NCI-H748 treated with DMSO at 0.1 percent for 48 hours (cell line): ENCODE measurements around the gene GLIS2.
"Not testable (repeated sequence)": the region's sequence is repeated elsewhere in the genome, so short reads cannot be mapped to it uniquely, and the experiment has no call there.

Source experiments
- DNase-seq: peaks from one replicate; lab custom pipeline; 2025; lab: John Stamatoyannopoulos, UW

Gene GLIS2

DNA sequence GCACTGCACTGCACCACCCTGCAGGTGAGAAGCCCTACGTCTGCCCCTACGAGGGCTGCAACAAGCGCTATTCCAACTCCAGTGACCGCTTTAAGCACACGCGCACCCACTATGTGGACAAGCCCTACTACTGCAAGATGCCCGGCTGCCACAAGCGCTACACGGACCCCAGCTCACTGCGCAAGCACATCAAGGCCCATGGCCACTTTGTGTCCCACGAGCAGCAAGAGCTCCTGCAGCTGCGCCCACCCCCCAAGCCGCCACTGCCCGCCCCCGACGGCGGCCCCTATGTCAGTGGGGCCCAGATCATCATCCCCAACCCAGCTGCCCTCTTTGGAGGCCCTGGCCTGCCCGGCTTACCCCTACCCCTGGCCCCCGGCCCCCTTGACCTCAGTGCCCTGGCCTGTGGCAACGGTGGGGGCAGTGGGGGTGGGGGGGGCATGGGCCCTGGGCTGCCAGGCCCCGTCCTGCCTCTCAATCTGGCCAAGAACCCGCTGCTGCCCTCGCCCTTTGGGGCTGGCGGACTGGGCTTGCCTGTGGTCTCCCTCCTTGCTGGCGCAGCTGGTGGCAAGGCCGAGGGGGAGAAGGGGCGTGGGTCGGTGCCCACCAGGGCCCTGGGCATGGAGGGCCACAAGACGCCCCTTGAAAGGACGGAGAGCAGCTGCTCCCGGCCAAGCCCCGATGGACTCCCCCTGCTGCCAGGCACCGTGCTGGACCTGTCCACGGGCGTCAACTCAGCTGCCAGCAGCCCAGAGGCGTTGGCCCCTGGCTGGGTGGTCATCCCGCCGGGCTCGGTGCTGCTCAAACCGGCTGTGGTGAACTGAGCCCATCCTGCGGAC lies 21.1 kb downstream of the GLIS2 start:
- DNase-seq: no peak

GRCh38 chr16:4337540-4338088 lies 21.7 kb downstream of the GLIS2 start:
- no peak for DNase-seq

- DNase-seq: no peak
Observed at GRCh38 chr16:4338125-4338582, 22.3 kb downstream of the GLIS2 start.

DNA sequence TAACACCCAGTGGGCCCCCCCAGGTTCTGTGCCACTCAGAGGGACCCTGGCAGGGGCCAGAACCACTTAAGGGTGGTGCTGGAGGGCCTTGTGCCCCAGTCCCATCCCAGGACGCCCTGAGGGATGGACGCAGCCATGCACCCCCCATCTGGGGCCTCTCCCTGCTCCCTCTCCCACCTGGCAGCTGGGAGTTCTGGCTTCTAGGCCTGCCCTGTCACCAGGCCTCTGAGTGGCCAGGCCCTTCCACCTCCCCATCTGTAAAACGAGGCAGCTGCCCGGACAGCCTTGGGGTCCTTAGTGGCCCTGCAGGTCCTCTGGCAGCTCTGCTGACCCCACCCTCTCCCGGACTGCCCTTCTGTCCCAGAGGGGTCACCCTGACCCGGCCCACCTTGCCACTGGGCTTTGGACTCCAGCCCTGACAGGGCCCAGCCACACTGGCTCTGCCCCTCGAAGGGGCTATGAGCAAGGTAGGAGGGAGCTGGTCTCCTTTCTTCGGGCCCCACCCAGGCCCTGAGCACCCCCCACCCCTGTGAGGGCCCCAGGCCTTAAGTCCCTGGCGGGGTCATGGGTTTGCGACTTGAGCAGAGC lies 22.9 kb downstream of the GLIS2 start:
- no peak for DNase-seq

- no peak for DNase-seq
Observed at GRCh38 chr16:4339455-4339854, 23.6 kb downstream of the GLIS2 start.

DNA sequence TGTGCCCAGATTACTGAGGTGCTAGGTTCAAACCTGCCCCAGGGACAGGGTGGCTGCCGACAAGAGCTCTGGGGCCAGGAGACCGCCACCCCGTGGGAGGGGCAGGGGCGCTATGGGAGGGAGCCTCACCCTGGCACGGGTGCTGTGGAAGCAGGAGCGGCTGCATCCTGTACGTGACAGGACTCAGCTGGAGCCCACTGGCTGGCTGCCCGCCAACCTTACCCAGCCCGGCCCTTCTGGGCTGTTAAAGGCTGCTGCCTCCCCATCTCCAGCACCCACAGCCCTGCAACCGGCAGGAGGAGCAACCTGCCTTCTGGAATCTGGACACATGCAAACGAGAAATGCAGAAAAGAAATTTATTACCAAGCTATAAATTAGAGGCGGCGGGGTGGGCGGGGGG lies 24.0 kb downstream of the GLIS2 start:
- no peak for DNase-seq

DNA sequence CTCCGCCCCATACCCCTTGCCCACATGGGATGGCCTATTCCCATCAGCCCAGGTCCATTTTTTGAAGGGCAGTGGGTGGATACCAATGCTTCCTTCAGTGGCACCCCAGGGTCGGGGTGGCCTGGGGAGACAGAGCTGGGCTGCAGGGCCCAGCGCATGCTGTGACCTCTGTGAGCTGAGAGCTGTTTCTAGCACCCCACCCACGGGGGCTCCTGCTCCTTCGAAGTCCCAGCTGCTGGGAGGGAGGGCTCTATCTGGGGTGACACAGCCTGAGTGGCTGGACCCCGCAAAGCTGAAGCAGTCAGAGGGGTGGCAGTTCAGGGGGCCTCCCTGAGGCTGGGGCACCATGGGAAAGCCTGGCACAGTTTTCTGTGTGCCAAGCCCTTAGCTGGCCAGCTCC lies 24.6 kb downstream of the GLIS2 start:
- no peak for DNase-seq

GRCh38 chr16:4341250-4341649 lies 25.4 kb downstream of the GLIS2 start:
- DNase-seq: no peak

- DNase-seq: no peak
Observed at GRCh38 chr16:4342866-4343744, 27.2 kb downstream of the GLIS2 start.

DNA sequence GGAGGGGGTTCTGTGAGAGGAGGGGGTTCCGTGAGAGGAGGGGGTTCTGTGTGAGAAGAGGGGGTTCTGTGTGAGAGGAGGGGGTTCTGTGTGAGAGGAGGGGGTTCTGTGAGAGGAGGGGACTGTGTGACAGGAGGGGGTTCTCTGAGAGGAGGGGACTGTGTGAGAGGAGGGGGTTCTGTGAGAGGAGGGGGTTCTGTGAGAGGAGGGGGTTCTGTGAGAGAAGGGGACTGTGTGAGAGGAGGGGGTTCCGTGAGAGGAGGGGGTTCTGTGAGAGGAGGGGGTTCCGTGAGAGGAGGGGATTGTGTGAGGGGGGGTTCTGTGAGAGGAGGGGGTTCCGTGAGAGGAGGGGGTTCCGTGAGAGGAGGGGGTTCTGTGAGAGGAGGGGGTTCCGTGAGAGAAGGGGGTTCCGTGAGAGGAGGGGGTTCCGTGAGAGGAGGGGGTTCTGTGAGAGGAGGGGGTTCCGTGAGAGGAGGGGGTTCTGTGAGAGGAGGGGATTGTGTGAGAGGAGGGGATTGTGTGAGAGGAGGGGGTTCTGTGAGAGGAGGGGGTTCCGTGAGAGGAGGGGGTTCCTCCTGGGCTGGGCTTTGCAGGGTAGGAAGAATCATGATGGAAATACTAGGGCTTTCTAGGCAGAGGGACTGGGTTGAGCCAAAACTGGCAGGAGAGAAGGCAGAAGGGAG lies 28.6 kb downstream of the GLIS2 start:
- not testable (repeated sequence) for DNase-seq

- DNase-seq: peak; percentile 37
Observed at GRCh38 chr16:4344983-4345835, 29.3 kb downstream of the GLIS2 start.

- no peak for DNase-seq
Observed at GRCh38 chr16:4345836-4346781, 30.2 kb downstream of the GLIS2 start.

GRCh38 chr16:4347010-4347409 lies 31.1 kb downstream of the GLIS2 start:
- DNase-seq: no peak

DNA sequence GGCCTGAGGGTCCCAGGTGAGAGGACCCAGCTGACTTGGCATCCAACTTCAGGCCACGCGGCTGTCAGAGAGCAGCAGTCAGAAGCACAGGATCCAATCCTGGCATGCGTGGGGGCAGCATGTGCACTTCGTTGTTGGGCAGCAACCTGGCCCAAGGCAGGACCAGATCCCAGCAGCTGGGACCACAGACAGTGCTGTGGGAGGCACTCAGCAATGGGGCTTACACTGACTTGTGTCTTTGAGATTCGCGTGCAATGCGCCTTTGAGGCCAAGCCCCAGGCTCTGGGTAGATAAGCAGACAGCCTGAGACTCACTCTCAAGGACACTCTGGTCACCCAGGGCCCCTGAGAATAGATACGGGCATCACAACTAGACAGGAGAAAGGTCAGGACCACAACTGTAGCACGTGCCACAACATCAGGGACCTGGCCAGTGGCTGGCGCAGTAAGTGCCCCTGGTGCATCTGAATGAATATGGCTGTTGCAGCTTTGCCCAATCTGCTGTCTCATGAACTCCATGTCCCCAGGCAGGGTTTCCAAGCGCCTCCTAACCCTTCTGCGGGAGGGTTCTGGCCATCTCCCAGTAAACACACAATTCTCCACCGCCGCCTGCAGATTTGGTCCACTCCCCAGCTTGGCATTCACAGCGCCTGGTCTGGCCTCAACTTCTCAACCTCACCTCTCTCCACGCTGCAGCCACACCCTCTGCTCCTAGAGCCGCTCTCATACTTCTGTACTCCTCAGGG lies 32.1 kb downstream of the GLIS2 start:
- DNase-seq: no peak

DNA sequence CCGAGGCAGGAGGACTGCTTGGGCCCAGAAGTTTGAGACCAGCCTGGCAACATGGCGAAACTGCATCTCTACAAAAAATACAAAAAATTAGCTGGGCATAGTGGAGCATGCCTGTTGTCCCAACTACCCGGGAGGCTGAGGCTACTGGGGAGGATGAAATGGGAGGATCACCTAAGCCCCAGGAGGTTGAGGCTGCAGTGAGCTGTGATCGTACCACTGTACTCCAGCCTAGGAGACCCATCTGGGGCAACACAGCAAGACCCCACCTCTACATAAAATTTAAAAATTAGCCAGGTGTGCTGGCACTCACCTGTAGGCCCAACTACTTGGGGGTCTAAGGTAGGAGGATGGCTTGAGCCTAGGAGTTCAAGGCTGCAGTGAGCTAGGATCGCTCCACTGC lies 33.5 kb downstream of the GLIS2 start:
- no peak for DNase-seq

DNA sequence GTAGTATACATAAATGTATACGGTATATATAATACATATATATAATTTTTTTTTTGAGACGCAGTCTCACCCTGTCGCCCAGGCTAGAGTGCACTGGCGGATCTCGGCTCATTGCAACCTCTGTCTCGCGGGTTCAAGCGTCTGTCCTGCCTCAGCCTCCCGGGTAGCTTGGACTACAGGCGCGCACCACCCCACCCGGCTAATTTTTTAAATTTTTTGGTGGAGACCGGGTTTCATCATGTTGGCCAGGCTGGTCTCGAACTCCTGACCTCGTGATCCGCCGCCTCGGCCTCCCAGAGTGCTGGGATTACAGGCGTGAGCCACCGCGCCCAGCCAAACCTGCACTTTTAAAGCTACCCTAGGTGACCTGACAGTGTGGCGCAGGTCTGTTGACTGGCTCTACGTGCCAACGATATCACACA lies 34.5 kb downstream of the GLIS2 start:
- no peak for DNase-seq

GRCh38 chr16:4350787-4351659 lies 35.2 kb downstream of the GLIS2 start, which contains the start of gene PAM16:
TSS of gene PAM16 (minus strand) at chr16:4351321. CDS start at chr16:4351234, 87 bp downstream.
- peak; percentile 80 for DNase-seq

GRCh38 chr16:4351880-4352279 lies 36.0 kb downstream of the GLIS2 start:
- no peak for DNase-seq
